Measurements from ENCODE around the gene SP3. TPM values are rescaled to one million over a fixed set of nuclear protein-coding genes. Genes with fewer than 3 reads are reported as not detected.

The SP3 gene
- total RNA-seq, 4 donors from 2014 or later: 57.1 to 106 (median 86.3) TPM

- H3K9me3 ChIP-seq: no peaks in the 10 kb centered on the region
- H3K27ac ChIP-seq: no peak overlapping the region
- no peak overlapping the region for H3K4me3 ChIP-seq
- no peaks in the 10 kb centered on the region for H3K36me3 ChIP-seq
- DNase-seq: no peak
- H3K4me1 ChIP-seq: peaks cover 0 to 49% (median 13%) of the 10 kb centered on the region in 4 donors
- TF ChIP-seq POLR2A (IDR thresholded peaks at IDR 0.05) (no peak), CTCF (IDR thresholded peaks at IDR 0.05) (no peak)
- H3K27me3 ChIP-seq: no peaks in the 10 kb centered on the region
Observed at GRCh38 chr2:173943738-173944137, 21.4 kb downstream of the SP3 start.

- Histone ChIP-seq H3K9me3 (no peaks in the 10 kb centered on the region), H3K4me3 (no peak overlapping the region), H3K27ac (no peak overlapping the region), H3K36me3 (no peaks in the 10 kb centered on the region), H3K4me1 (peaks cover 0 to 52% (median 13%) of the 10 kb centered on the region in 4 donors), H3K27me3 (no peaks in the 10 kb centered on the region)
- TF ChIP-seq CTCF (IDR thresholded peaks at IDR 0.05) (no peak), POLR2A (IDR thresholded peaks at IDR 0.05) (no peak)
- no peak for DNase-seq
Observed at GRCh38 chr2:173942861-173943523, 22.2 kb downstream of the SP3 start.

GRCh38 chr2:173941567-173941966 is 23.6 kb downstream of the SP3 start:
- no peak for TF ChIP-seq CTCF (IDR thresholded peaks at IDR 0.05)
- no peak for TF ChIP-seq POLR2A (IDR thresholded peaks at IDR 0.05)
- no peaks in the 10 kb centered on the region for H3K9me3 ChIP-seq
- DNase-seq: no peak
- H3K27me3 ChIP-seq: no peaks in the 10 kb centered on the region
- no peak overlapping the region for H3K4me3 ChIP-seq
- H3K27ac ChIP-seq: no peak overlapping the region
- H3K36me3 ChIP-seq: no peaks in the 10 kb centered on the region
- peaks cover 0 to 62% (median 13%) of the 10 kb centered on the region in 4 donors for H3K4me1 ChIP-seq

GRCh38 chr2:173940208-173941020 is 24.8 kb downstream of the SP3 start:
- no peak for DNase-seq
- Histone ChIP-seq H3K27me3 (no peaks in the 10 kb centered on the region), H3K27ac (no peak overlapping the region), H3K9me3 (no peaks in the 10 kb centered on the region), H3K4me3 (no peak overlapping the region), H3K4me1 (peaks cover 0 to 70% (median 13%) of the 10 kb centered on the region in 4 donors), H3K36me3 (no peaks in the 10 kb centered on the region)
- TF ChIP-seq POLR2A (IDR thresholded peaks at IDR 0.05): no peak
- TF ChIP-seq CTCF (IDR thresholded peaks at IDR 0.05): no peak

- TF ChIP-seq CTCF (IDR thresholded peaks at IDR 0.05) (no peak), POLR2A (IDR thresholded peaks at IDR 0.05) (no peak)
- no peaks in the 10 kb centered on the region for H3K36me3 ChIP-seq
- DNase-seq: no peak
- H3K9me3 ChIP-seq: no peaks in the 10 kb centered on the region
- no peaks in the 10 kb centered on the region for H3K27me3 ChIP-seq
- no peak overlapping the region for H3K4me3 ChIP-seq
- no peak overlapping the region for H3K27ac ChIP-seq
- peaks cover 0 to 70% (median 13%) of the 10 kb centered on the region in 4 donors for H3K4me1 ChIP-seq
Observed at GRCh38 chr2:173938700-173939384, 26.3 kb downstream of the SP3 start.
